A549 (cell line): Measurements from ENCODE around the gene LRRC2.

Experiments
- CHD2 ChIP-seq: fragments of 150-350 bp; IDR thresholded peaks from 2 replicates; pipeline ENCODE4 v1.6.1; 2014; ENCODE audit warnings: low read length; ENCODE audit not compliant: partially characterized antibody
- CHD4 ChIP-seq: fragments of 200-600 bp; sonication (generic); IDR thresholded peaks from 2 replicates; pipeline ENCODE4 v1.6.1; 2016; ENCODE audit warnings: antibody characterized with exemption, mild to moderate bottlenecking, borderline replicate concordance
- CTCF ChIP-seq: fragments of >200 bp; sonication (Bioruptor Twin); formaldehyde crosslinking; IDR thresholded peaks from 3 replicates; pipeline ENCODE4 v1.5.1; 2016
- EHMT2 ChIP-seq: fragments of 200-600 bp; sonication (generic); IDR thresholded peaks from 2 replicates; pipeline ENCODE4 v1.6.1; 2016; ENCODE audit warnings: antibody characterized with exemption, low read depth, mild to moderate bottlenecking, moderate library complexity
- EP300 ChIP-seq, 2 experiments: fragments of >200 bp; sonication (Bioruptor Twin); formaldehyde crosslinking; IDR thresholded peaks; 2 replicates in 1 of 2; 3 replicates in 1 of 2; pipeline ENCODE4 v1.6.1; 2016 to 2017
- ESRRA ChIP-seq: fragments of 150-350 bp; IDR thresholded peaks from 2 replicates; pipeline ENCODE4 v1.6.1; 2014; ENCODE audit warnings: mild to moderate bottlenecking, low read length, borderline replicate concordance
- MAX ChIP-seq: IDR thresholded peaks from 2 replicates; pipeline ENCODE4 v1.6.1; 2012
- MAZ ChIP-seq: fragments of 150-350 bp; IDR thresholded peaks from 2 replicates; pipeline ENCODE4 v1.6.1; 2014; ENCODE audit warnings: antibody characterized with exemption, low read depth, low read length, borderline replicate concordance
- MYC ChIP-seq: IDR thresholded peaks from 2 replicates; pipeline ENCODE4 v1.6.1; 2012; ENCODE audit warnings: mild to moderate bottlenecking, inconsistent platforms, low read length, improper control_type of control experiment, borderline replicate concordance
- POLR2AphosphoS2 ChIP-seq: conservative IDR thresholded peaks from 2 replicates; pipeline ENCODE4 v1.6.1; 2012; ENCODE audit warnings: low read length, improper control_type of control experiment, inconsistent platforms
- TP53 ChIP-seq: fragments of 250-450 bp; sonication (Bioruptor Pico); IDR thresholded peaks from 2 replicates; pipeline ENCODE4 v1.5.0; 2021; ENCODE audit warnings: mild to moderate bottlenecking, moderate library complexity
- TF ChIP-seq, protein P1 (sequence below): fragments of 200-600 bp; sonication (generic); IDR thresholded peaks from 2 replicates; pipeline ENCODE4 v1.6.1; 2016; ENCODE audit warnings: antibody characterized with exemption, mild to moderate bottlenecking, moderate library complexity

GRCh38 chr3:46467562-46467961 lies 98.5 kb downstream of the LRRC2 start:
- TF ChIP-seq EP300 (IDR thresholded peaks at IDR 0.05) = no peak
- TF ChIP-seq CTCF = no peak
- TF ChIP-seq, protein P1, sequence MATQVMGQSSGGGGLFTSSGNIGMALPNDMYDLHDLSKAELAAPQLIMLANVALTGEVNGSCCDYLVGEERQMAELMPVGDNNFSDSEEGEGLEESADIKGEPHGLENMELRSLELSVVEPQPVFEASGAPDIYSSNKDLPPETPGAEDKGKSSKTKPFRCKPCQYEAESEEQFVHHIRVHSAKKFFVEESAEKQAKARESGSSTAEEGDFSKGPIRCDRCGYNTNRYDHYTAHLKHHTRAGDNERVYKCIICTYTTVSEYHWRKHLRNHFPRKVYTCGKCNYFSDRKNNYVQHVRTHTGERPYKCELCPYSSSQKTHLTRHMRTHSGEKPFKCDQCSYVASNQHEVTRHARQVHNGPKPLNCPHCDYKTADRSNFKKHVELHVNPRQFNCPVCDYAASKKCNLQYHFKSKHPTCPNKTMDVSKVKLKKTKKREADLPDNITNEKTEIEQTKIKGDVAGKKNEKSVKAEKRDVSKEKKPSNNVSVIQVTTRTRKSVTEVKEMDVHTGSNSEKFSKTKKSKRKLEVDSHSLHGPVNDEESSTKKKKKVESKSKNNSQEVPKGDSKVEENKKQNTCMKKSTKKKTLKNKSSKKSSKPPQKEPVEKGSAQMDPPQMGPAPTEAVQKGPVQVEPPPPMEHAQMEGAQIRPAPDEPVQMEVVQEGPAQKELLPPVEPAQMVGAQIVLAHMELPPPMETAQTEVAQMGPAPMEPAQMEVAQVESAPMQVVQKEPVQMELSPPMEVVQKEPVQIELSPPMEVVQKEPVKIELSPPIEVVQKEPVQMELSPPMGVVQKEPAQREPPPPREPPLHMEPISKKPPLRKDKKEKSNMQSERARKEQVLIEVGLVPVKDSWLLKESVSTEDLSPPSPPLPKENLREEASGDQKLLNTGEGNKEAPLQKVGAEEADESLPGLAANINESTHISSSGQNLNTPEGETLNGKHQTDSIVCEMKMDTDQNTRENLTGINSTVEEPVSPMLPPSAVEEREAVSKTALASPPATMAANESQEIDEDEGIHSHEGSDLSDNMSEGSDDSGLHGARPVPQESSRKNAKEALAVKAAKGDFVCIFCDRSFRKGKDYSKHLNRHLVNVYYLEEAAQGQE = no peak
- no peak for TF ChIP-seq CHD4
- TF ChIP-seq EHMT2 = no peak
- TF ChIP-seq ESRRA = no peak
- no peak for TF ChIP-seq POLR2AphosphoS2
- no peak for TF ChIP-seq MYC
- no peak for TF ChIP-seq MAZ
- no peak for TF ChIP-seq CHD2
- no peak for TF ChIP-seq MAX
- no peak for TF ChIP-seq TP53 (CRISPR knock-in tag)
